ENCODE results near the gene DRD3.

DNA sequence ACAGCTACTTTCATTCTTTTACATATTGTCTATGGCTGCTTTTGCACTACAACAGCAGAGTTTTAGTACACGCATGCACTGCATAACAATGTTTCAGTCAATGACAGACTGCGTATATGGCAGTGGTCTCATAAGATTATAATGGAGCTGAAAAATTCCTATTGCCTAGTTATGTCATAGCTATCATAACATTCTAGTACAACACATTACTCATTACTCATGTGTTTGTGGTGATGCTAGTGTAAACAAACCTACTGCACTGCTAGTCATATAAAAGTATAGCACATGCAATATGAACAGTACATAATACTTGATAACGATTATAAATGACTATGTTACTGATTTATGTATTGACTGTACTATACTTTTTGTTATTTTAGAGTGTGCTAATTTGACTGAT is 74.4 kb downstream of the DRD3 start:
- TF ChIP-seq CTCF (IDR thresholded peaks at IDR 0.05; ENCODE audit: low read depth, low read length, poor library complexity, severe bottlenecking) (no peak), EZH2phosphoT487 (IDR thresholded peaks at IDR 0.05; ENCODE audit: borderline replicate concordance, low read length) (no peak)

Measured in DOHH2 (cell line).